Stimulated activated CD8-positive, alpha-beta memory T cell treated with anti-CD3 and anti-CD28 coated beads, Interleukin-15, amount 100 ng/mL, for 4 hours (primary cell): ENCODE measurements around the gene BEND3.

Source experiments
- DNase-seq, 2 donors: peaks; one replicate each; pipeline ENCODE4 v3.0.0-alpha.2; 2020; ENCODE audit warnings: low read depth in 2 of 2

The BEND3 gene

DNA sequence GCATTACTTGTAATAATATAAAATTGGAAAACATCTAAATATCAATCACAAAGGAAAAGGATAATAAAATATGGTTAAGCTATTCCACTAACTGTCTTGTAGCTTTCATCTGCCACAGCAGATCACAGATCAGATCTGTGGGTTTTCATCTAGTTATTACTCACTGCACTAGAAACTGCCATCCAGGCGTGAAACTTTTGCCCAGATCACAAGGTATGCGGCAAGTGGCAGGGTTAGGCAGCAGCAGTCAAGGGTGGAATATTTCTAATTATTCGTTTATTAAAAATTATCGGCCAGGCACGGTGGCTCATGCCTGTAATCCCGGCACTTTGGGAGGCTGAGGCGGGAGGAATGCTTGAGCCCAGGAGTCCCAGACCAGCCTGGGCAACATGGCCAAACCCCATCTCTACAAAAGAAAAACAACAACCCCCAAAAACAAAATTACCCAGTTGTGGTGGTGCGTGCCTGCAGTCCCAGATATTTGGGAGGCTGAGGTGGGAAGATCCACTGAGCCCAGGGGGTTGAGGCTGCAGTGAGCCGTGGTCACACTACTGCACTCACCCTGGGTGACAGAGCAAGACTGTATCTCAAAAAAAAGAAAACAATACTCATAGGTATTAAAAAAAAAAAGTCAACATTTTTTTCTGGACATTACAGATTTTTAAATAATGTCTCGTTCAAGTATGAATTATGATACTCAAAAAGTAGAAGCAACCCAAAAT is 32.1 kb downstream of the BEND3 start:
- DNase-seq = no peak

DNA sequence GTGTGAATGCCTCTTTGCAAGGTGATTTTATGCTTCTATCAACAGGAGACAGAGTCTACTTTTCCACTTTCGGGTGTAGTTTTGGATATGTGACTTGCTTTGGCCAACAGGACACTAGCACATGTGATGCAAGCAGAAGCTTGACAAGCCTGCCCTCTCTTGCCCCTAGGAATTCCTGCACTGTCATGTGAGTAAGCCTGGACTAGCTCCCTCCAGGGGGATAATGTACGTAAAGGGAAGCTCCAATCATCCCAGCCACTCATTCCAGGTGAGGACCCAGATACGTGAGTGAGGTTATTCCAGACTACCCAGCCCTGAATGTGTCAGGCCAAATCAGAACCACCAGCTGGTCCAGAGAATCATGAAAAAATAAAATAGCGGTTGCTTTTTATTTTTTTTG is 33.3 kb downstream of the BEND3 start:
- DNase-seq = no peak

GRCh38 chr6:107080036-107080435 is 35.3 kb downstream of the BEND3 start:
- DNase-seq = no peak

- DNase-seq = no peak
Measured at GRCh38 chr6:107079429-107079828, 35.9 kb downstream of the BEND3 start.

DNA sequence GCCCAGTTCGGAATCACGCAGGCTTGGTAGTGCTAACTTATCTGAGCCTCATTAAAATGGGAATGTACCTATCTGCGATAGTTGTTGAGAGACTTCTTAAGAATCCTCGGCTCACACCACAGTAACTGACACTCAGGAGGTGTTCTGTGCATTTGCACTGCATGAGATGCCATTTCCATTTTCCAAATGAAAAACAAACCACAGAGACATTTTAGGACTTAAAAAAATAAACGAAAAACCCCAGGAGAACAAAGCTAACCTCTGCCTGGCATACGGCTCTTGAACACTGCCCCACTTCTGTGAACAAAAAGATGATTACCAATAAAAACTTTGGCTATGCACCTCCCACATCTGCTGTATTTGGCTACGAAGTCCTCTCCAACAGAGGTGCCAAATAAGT is 37.6 kb downstream of the BEND3 start:
- DNase-seq = no peak

DNA sequence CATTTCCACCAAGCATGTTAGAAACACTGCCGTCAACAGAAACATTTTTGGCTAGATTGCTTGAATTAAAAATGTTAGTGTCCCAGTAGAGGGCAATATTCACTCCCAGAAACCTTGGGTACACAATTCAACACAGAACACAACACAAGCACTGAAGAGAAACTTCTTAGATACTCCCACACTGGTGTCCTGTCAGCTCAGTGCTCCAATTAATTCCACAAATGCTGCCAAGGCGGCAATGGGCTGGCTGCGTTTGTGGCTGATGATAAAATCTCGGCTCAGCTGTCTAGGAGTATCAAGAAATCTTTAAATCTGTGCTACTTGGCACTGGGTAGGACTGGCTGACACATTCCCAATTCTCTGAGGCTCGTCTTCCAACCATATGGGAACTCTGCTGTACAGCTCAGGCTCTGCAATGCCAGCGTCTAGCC is 39.3 kb downstream of the BEND3 start:
- DNase-seq = no peak

DNA sequence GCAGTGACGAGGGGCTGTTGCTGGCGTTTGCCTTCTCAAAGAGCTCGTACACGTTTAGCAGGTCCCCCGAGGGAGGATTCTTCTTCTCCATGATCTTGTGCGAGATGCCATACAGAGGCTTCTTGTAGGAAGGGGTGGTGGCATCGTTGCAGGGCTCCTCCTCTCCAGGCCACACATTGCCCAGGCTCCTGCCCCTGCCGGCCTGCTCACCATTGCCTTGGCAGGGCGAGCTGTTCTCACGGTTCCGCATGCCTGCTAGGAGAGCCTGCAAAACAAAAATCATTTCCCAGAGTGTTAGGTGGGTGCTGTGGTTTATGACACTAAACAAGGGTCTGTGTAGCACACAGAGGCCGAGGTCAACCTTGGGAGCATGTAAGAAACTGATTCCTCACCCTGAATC is 44.6 kb downstream of the BEND3 start:
- no peak for DNase-seq

GRCh38 chr6:107069631-107070548 is 45.4 kb downstream of the BEND3 start:
- DNase-seq = no peak

- DNase-seq = no peak
Measured at GRCh38 chr6:107068691-107069630, 46.4 kb downstream of the BEND3 start.

GRCh38 chr6:107066697-107067659 is 48.3 kb downstream of the BEND3 start:
- DNase-seq = no peak

DNA sequence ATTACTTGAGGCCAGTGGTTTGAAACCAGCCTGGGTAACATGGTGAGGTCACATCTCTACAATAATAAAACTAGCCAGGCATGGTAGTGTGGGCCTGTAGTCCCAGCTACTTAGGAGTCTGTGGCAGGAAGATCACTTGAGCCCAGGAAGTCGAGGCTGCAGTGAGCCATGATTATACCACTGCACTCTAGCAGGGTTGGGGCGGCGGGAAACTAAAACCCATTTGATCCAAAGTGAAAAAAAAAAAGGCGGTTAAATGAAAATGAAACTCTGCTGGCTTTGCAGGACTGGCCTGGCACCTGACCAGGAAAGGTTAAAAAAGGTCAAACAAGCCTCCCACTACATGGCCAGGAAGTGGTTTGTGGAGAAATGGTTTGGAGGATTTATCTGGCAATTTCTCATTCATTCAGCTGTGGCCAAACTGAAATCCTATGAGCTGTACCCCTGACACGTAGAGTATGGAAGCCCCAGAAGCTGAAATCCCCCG is 50.7 kb downstream of the BEND3 start:
- DNase-seq = no peak

DNA sequence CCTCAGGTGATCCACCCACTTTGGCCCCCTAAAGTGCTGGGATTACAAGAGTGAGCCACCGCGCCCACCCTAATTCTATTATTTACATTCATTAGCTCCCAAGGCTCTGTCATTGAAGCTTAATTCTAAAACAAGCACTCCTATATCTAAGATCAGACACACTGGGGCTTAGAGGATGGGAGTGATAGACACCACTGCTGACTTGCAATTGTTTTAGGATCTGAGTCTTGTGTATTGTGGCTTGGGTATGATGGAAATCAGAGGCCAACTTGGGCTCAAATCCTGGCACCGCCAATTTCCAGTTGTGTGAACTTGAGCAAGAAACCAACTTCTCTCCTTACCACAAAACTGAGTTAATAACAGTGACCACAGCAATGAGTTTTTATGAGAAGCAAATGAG is 52.6 kb downstream of the BEND3 start:
- no peak for DNase-seq

DNA sequence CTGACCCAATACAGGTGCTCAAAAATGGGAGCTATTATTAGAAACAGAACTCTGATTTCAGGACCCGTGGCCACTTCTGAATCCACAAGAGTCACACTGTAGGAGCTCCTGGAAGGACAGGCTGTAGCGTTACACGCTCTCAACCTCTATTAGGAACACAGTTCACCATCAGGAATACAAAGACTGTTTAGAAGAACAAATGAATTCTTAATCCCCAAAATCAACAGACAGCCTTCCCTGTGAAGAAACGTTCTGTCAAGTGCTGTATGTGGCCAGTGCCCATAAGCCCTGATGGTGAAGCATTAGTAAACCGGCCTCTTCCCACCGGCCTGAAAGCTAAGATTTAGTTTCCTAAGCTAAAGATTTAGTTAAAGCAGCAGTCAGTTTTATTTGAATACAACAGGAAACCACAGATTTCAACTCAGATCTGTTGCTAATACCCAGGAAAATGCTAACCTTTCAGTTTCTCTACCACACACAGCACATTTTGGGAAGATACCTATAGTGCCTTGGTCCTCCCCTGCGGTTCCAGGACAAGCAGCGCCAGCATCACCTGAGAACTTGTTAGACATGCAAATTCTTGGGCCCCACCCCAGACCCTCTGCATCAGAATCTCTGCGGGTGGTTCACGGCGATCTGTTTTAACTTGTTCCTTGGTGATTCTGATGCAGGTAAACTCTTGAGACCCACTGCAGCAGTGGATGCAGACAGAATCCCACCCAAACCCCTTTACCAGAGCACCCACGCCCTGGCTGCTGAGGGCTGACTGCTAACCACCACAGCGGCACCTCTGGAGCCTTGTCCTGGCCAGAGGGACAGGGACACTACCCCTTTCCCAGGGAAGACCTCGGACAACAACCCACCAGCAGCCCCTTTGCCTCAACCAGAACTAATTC is 53.9 kb downstream of the BEND3 start:
- no peak for DNase-seq

DNA sequence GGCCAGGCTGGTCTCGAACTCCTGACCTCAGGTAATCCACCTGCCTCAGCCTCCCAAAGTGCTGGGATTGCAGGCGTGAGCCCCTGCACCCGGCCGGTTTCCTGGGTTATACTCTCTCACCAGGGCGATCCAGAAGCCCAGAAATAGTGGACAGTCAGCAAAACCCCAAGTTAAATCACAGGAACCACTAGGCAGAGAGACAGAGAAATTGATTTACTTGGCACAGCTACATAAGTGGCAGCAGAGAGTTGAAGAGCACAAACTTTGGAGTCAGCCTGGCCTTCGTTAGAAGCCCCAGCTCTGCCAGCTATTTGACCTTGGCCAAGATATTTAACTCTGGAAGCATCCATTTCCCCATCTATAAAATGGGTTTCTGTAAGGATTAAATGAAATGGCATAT is 54.6 kb downstream of the BEND3 start:
- DNase-seq = no peak

DNA sequence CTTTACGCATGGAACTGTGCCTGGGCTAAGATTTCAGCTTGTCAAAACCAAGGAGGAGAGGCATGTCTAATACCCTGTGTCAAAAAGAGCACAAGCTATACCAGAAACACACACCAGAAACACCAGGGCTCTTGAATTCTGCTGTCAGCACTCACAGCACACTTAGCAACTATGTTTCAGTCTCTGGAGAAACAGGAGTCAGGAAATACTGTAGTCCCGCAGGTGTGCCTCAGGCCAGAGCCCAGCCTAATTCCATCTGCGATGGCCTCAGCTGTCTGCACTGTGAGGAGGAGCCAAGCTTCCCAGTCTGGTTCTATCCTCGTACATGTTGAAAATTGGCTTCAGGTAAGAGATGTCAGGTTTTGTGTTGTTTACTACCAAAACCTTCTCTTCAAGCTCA is 55.7 kb downstream of the BEND3 start:
- DNase-seq = no peak

DNA sequence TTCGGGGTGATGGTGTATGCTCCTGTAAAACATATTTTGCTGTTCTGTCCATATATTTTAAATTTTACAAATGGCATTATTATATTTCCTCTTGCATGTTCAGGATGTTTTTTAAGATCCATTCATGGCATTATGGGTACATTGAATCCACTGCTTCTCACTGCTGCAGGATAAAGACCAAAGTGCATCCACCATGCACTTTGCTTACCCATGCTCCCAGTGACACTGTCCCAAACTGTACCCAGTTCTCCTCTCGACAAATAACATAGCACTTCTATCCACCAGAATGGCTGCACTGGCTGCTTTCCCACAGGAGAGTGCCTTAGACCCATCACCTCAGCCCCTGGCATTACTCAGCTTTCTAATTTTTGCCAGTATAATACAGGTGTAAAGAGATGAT is 57.6 kb downstream of the BEND3 start:
- DNase-seq = no peak

DNA sequence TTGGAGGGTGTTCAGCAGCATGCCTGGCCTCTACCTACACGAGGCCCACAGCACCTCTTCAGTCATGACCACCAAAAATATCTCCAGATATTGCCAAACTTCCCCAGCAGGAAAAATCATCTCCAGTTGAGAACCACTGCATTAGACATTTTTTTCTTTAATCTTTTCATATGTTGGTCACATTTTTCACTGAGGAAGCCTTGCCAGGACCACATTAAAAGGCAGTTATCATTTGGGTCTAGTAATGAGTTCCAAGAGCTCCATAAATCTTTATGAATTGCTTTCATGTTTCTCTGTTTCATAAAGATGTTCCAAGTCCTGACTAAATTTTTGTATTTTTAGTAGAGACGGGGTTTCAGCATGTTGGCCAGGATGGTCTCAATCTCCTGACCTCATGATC is 58.5 kb downstream of the BEND3 start:
- no peak for DNase-seq

- no peak for DNase-seq
Measured at GRCh38 chr6:107047807-107048206, 67.5 kb downstream of the BEND3 start.

GRCh38 chr6:107045826-107046675 is 69.3 kb downstream of the BEND3 start:
- DNase-seq = no peak
